Measurements from ENCODE around the gene NAA60.

Gene NAA60

DNA sequence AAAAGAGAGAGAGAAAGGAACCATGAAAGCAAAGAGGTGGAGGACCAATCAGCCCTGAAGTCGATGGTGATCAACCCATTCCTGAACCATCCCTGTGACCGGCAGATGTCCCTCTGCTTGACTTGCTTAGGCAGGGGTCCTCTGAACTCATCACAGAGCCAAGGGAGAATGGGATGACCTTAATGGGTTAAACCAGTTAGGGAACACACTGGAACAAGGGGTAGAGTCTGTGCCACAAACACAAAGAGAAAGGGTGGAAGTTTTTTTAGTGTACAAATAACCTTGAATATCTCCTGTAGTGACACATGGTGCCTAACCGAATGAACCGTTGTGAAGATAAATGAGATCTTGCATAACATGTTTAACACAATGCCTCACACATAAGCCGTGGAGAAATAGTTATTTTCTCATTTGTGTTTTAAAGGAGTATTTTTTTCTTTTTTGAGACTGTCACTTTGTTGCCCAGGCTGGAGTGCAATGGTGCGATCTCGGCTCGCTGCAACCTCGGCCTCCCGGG, 11.2 kb downstream of the NAA60 start:
- Histone ChIP-seq H3K79me1 (ENCODE audit: low read length) (peaks cover 6% of the 10 kb centered on the region), H3K9ac (ENCODE audit: low read length) (no peak overlapping the region), H3K79me2 (ENCODE audit: control insufficient read depth, insufficient read depth, low read length) (peaks cover 14% of the 10 kb centered on the region), H3K27me3 (ENCODE audit: insufficient read depth, low read length, poor library complexity) (no peaks in the 10 kb centered on the region), H3K23ac (ENCODE audit: low read length) (no peak overlapping the region), H3K18ac (ENCODE audit: low read length) (no peak overlapping the region), H2AK5ac (ENCODE audit: low read length) (no peak overlapping the region), H4K8ac (ENCODE audit: low read depth, low read length) (no peak overlapping the region), H4K5ac (ENCODE audit: low read length) (no peak overlapping the region), H2BK120ac (ENCODE audit: low read depth, low read length) (no peak overlapping the region), H3K4ac (ENCODE audit: low read depth, low read length) (no peak overlapping the region), H3K27ac (ENCODE audit: low read depth, low read length) (no peak overlapping the region), H2BK5ac (ENCODE audit: low read length) (no peak overlapping the region), H3K4me1 (ENCODE audit: control insufficient read depth, low read depth, low read length) (peaks cover 6% of the 10 kb centered on the region), H3K4me2 (ENCODE audit: low read length) (no peak overlapping the region), H3K56ac (ENCODE audit: low read length) (no peak overlapping the region), H3K4me3 (ENCODE audit: low read length) (no peak overlapping the region), H2BK15ac (replicated peaks; ENCODE audit: low read depth) (no peak overlapping the region), H3K36me3 (ENCODE audit: control insufficient read depth, insufficient read depth, low read length) (no peaks in the 10 kb centered on the region)
- WGBS (ENCODE audit: extremely low coverage, insufficient coverage, low lambda C conversion rate) = no CpG with 5 or more reads among the region's 10 CpGs
- DNase-seq = no peak

DNA sequence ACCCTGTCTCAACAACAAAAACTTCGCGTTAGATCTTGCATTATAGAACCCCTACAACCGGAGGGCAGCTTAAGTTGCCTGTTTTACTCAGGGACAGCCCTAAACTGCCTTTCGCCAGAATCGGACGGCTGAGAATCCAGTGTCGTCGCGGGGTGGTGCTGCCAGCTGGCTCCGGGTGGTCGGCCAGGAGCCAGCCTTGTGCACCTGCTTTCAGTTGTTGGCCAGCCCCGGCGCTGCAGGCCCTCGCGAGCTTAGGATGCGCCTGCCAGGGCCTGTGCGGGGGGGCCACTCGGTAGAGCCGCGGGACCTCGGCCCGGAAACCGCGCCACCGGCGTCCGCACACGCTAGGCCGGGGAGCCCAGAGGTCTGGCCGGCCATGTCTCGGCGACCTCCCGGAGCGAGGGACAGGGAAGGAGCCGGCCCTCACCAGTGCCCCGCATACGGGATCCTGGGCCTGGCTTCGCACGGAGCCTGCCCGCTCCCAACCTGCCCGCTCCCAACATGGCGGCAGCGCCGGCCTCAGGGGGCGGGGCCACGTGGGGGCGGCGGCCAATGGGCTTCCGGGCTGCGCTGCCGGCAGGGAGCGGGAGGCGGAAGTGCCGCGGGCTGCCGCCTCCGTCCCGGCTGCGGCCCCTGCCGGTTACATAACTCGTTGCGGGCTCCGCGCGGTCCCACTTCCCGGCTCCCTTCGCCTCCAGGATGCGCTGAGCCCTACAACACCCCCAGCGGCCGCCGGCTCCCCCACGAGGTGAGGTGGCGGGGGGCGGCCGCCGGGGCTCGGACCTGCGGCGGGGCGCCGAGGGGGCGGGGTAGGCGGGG, 14.2 kb downstream of the NAA60 start:
- Histone ChIP-seq H2BK5ac (ENCODE audit: low read length) (peak overlapping the region; percentile 81), H2BK15ac (replicated peaks; ENCODE audit: low read depth) (no peak overlapping the region), H4K8ac (ENCODE audit: low read depth, low read length) (no peak overlapping the region), H3K36me3 (ENCODE audit: control insufficient read depth, insufficient read depth, low read length) (no peaks in the 10 kb centered on the region), H3K4me1 (ENCODE audit: control insufficient read depth, low read depth, low read length) (peaks cover 12% of the 10 kb centered on the region), H3K79me2 (ENCODE audit: control insufficient read depth, insufficient read depth, low read length) (peaks cover 40% of the 10 kb centered on the region), H3K56ac (ENCODE audit: low read length) (peak overlapping the region; percentile 97), H3K9ac (ENCODE audit: low read length) (peak overlapping the region; percentile 97), H4K5ac (ENCODE audit: low read length) (no peak overlapping the region), H3K79me1 (ENCODE audit: low read length) (peaks cover 13% of the 10 kb centered on the region), H3K4me2 (ENCODE audit: low read length) (peak overlapping the region; percentile 27), H3K18ac (ENCODE audit: low read length) (peak overlapping the region; percentile 90), H3K4ac (ENCODE audit: low read depth, low read length) (peak overlapping the region; percentile 81), H2BK120ac (ENCODE audit: low read depth, low read length) (no peak overlapping the region), H3K4me3 (ENCODE audit: low read length) (peak overlapping the region; percentile 50), H3K23ac (ENCODE audit: low read length) (no peak overlapping the region), H3K27me3 (ENCODE audit: insufficient read depth, low read length, poor library complexity) (no peaks in the 10 kb centered on the region), H3K27ac (ENCODE audit: low read depth, low read length) (peak overlapping the region; percentile 93), H2AK5ac (ENCODE audit: low read length) (no peak overlapping the region)
- no CpG with 5 or more reads among the region's 83 CpGs for WGBS (ENCODE audit: extremely low coverage, insufficient coverage, low lambda C conversion rate)
- peak; percentile 95 for DNase-seq

DNA sequence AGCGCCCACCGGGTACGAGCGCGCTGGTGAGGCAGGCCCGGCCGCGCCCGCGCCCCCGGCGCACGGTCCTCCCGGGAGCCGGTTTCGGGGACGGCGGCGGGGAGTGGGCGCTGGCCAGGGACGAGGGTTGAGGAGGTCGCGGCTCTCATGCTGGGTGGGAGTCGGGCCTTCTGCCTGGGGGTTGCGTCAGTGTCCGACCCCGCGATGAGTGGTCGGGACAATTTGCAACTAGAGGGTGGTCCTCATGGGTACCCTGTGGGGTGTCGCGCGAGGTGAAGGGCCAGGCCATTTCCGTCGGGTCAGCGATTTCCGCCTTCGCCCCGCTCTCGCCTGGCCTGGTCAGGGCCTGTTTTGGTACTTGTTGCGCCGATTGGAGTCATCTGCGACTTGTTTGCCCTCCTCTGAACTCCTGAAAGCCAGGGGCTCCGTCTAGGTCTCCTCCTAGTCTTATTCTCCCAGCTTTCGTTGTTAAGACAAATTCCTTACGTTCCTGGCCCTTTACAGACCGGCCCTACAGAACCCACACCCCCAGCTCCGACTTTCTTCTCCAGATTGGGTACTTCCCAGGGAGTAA, 14.9 kb downstream of the NAA60 start:
- Histone ChIP-seq H3K23ac (ENCODE audit: low read length) (peak overlapping the region; percentile 11), H3K4ac (ENCODE audit: low read depth, low read length) (peak overlapping the region; percentile 81), H3K4me3 (ENCODE audit: low read length) (peak overlapping the region; percentile 91), H3K4me2 (ENCODE audit: low read length) (peak overlapping the region; percentile 86), H4K5ac (ENCODE audit: low read length) (peak overlapping the region; percentile 64), H3K36me3 (ENCODE audit: control insufficient read depth, insufficient read depth, low read length) (no peaks in the 10 kb centered on the region), H3K9ac (ENCODE audit: low read length) (peak overlapping the region; percentile 97), H3K27ac (ENCODE audit: low read depth, low read length) (peak overlapping the region; percentile 93), H3K27me3 (ENCODE audit: insufficient read depth, low read length, poor library complexity) (no peaks in the 10 kb centered on the region), H3K79me2 (ENCODE audit: control insufficient read depth, insufficient read depth, low read length) (peaks cover 46% of the 10 kb centered on the region), H2AK5ac (ENCODE audit: low read length) (no peak overlapping the region), H3K4me1 (ENCODE audit: control insufficient read depth, low read depth, low read length) (peaks cover 12% of the 10 kb centered on the region), H3K18ac (ENCODE audit: low read length) (peak overlapping the region; percentile 90), H2BK15ac (replicated peaks; ENCODE audit: low read depth) (no peak overlapping the region), H3K79me1 (ENCODE audit: low read length) (peaks cover 14% of the 10 kb centered on the region), H2BK120ac (ENCODE audit: low read depth, low read length) (no peak overlapping the region), H2BK5ac (ENCODE audit: low read length) (peak overlapping the region; percentile 64), H4K8ac (ENCODE audit: low read depth, low read length) (no peak overlapping the region), H3K56ac (ENCODE audit: low read length) (peak overlapping the region; percentile 97)
- WGBS (ENCODE audit: extremely low coverage, insufficient coverage, low lambda C conversion rate) = no CpG with 5 or more reads among the region's 47 CpGs
- peak; percentile 82 for DNase-seq

- Histone ChIP-seq H3K4ac (ENCODE audit: low read depth, low read length) (peak overlapping the region; percentile 58), H4K5ac (ENCODE audit: low read length) (no peak overlapping the region), H2BK5ac (ENCODE audit: low read length) (peak overlapping the region; percentile 64), H3K36me3 (ENCODE audit: control insufficient read depth, insufficient read depth, low read length) (no peaks in the 10 kb centered on the region), H2AK5ac (ENCODE audit: low read length) (peak overlapping the region; percentile 29), H3K4me3 (ENCODE audit: low read length) (peak overlapping the region; percentile 91), H3K9ac (ENCODE audit: low read length) (peak overlapping the region; percentile 97), H3K79me2 (ENCODE audit: control insufficient read depth, insufficient read depth, low read length) (peaks cover 51% of the 10 kb centered on the region), H2BK15ac (replicated peaks; ENCODE audit: low read depth) (no peak overlapping the region), H3K56ac (ENCODE audit: low read length) (peak overlapping the region; percentile 97), H3K23ac (ENCODE audit: low read length) (peak overlapping the region; percentile 11), H2BK120ac (ENCODE audit: low read depth, low read length) (no peak overlapping the region), H4K8ac (ENCODE audit: low read depth, low read length) (no peak overlapping the region), H3K18ac (ENCODE audit: low read length) (peak overlapping the region; percentile 90), H3K79me1 (ENCODE audit: low read length) (peaks cover 14% of the 10 kb centered on the region), H3K27me3 (ENCODE audit: insufficient read depth, low read length, poor library complexity) (no peaks in the 10 kb centered on the region), H3K4me2 (ENCODE audit: low read length) (peak overlapping the region; percentile 86), H3K27ac (ENCODE audit: low read depth, low read length) (peak overlapping the region; percentile 93), H3K4me1 (ENCODE audit: control insufficient read depth, low read depth, low read length) (peaks cover 12% of the 10 kb centered on the region)
- WGBS (ENCODE audit: extremely low coverage, insufficient coverage, low lambda C conversion rate) = no CpG with 5 or more reads among the region's 10 CpGs
- no peak for DNase-seq
These were observed 15.4 kb downstream of the NAA60 start for GRCh38 chr16:3458852-3459361.

DNA sequence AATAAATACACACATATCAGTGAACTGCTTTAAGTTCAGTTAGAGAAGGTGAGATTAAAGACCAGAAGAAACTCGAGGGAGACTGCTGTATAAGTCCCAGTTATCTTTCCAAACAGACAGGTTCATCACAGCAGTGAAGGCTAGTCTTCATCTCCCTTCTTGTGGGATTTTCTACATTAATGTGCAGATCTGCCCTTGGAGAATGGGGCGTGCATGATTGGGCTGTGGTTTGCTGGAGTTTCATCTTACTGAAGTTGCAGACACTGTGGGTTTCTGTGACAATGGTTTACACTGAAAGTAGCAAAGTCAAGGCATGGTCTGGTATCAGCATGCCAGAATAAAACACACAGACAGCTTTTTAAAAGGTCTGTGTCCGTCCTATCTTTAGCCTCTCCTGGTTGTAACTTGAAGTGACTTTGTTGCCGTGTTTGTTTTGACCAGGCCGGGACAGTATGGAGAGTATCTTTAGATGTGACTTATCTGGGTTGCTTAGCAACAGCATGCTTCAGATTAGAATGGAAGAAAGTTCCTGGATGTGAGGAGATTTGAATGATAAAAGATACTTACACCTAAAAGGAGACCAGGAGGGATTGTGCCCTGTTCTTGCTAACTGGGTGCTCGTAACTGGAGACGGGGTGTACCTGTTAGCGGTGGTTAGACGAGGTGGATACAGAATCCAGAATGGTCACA, 16.1 kb downstream of the NAA60 start:
- no peak overlapping the region for H3K23ac ChIP-seq (ENCODE audit: low read length)
- H3K4me3 ChIP-seq (ENCODE audit: low read length) = no peak overlapping the region
- H3K18ac ChIP-seq (ENCODE audit: low read length) = no peak overlapping the region
- no peak overlapping the region for H2BK120ac ChIP-seq (ENCODE audit: low read depth, low read length)
- WGBS (ENCODE audit: extremely low coverage, insufficient coverage, low lambda C conversion rate) = no CpG with 5 or more reads among the region's 9 CpGs
- H3K27ac ChIP-seq (ENCODE audit: low read depth, low read length) = no peak overlapping the region
- H3K27me3 ChIP-seq (ENCODE audit: insufficient read depth, low read length, poor library complexity) = no peaks in the 10 kb centered on the region
- peak overlapping the region; percentile 86 for H3K4me2 ChIP-seq (ENCODE audit: low read length)
- no peak overlapping the region for H2BK5ac ChIP-seq (ENCODE audit: low read length)
- H4K8ac ChIP-seq (ENCODE audit: low read depth, low read length) = no peak overlapping the region
- peaks cover 14% of the 10 kb centered on the region for H3K79me1 ChIP-seq (ENCODE audit: low read length)
- H2AK5ac ChIP-seq (ENCODE audit: low read length) = no peak overlapping the region
- no peak overlapping the region for H4K5ac ChIP-seq (ENCODE audit: low read length)
- H3K36me3 ChIP-seq (ENCODE audit: control insufficient read depth, insufficient read depth, low read length) = no peaks in the 10 kb centered on the region
- H3K4me1 ChIP-seq (ENCODE audit: control insufficient read depth, low read depth, low read length) = peaks cover 12% of the 10 kb centered on the region
- peak; percentile 95 for DNase-seq
- H2BK15ac ChIP-seq (replicated peaks; ENCODE audit: low read depth) = no peak overlapping the region
- peak overlapping the region; percentile 4 for H3K56ac ChIP-seq (ENCODE audit: low read length)
- no peak overlapping the region for H3K4ac ChIP-seq (ENCODE audit: low read depth, low read length)
- H3K9ac ChIP-seq (ENCODE audit: low read length) = no peak overlapping the region
- H3K79me2 ChIP-seq (ENCODE audit: control insufficient read depth, insufficient read depth, low read length) = peaks cover 57% of the 10 kb centered on the region
